WI38 (cell line): ENCODE measurements around the gene TEX2.
"Not testable (repeated sequence)": the region's sequence is repeated elsewhere in the genome, so short reads cannot be mapped to it uniquely, and the experiment has no call there.

Experiments used
- H3K4me3 ChIP-seq: 2 replicates; pipeline ENCODE4 v1.5.1; 2011; ENCODE audit warnings: low read depth, mild to moderate bottlenecking, control low read depth, low read length
- CTCF ChIP-seq: IDR thresholded peaks from 2 replicates; pipeline ENCODE4 v1.5.1; 2012; ENCODE audit warnings: low read depth, mild to moderate bottlenecking, control low read depth, low read length

The TEX2 gene

GRCh38 chr17:64209356-64209941 lies 53.6 kb downstream of the TEX2 start:
- H3K4me3 ChIP-seq: no peak overlapping the region
- no peak for TF ChIP-seq CTCF

- H3K4me3 ChIP-seq: not testable (repeated sequence)
Observed at GRCh38 chr17:64208656-64209055, 54.4 kb downstream of the TEX2 start.

GRCh38 chr17:64205804-64206203 lies 57.3 kb downstream of the TEX2 start:
- H3K4me3 ChIP-seq: no peak overlapping the region
- no peak for TF ChIP-seq CTCF

- no peak for TF ChIP-seq CTCF
Observed at GRCh38 chr17:64203630-64204029, 59.4 kb downstream of the TEX2 start.

GRCh38 chr17:64202683-64203344 lies 60.2 kb downstream of the TEX2 start:
- no peak overlapping the region for H3K4me3 ChIP-seq
- no peak for TF ChIP-seq CTCF

More at GRCh38 chr17:64203630-64204029, 59.4 kb downstream of the TEX2 start:
- H3K4me3 ChIP-seq: no peak overlapping the region

GRCh38 chr17:64200080-64201032 lies 62.7 kb downstream of the TEX2 start:
- H3K4me3 ChIP-seq: no peak overlapping the region
- no peak for TF ChIP-seq CTCF

GRCh38 chr17:64198331-64199090 lies 64.5 kb downstream of the TEX2 start:
- TF ChIP-seq CTCF: no peak

More at GRCh38 chr17:64198331-64199090, 64.5 kb downstream of the TEX2 start:
- no peak overlapping the region for H3K4me3 ChIP-seq
